ENCODE measurements around the gene DBI. TPM values are rescaled to one million over a fixed set of nuclear protein-coding genes. Genes with fewer than 3 reads are reported as not detected.

The DBI gene
- total and polyA plus RNA-seq, 2 of the 13 experiments (the other 11 are each of a cell fraction or from before 2014, with no cell fraction given) = 330 to 659 TPM

DNA sequence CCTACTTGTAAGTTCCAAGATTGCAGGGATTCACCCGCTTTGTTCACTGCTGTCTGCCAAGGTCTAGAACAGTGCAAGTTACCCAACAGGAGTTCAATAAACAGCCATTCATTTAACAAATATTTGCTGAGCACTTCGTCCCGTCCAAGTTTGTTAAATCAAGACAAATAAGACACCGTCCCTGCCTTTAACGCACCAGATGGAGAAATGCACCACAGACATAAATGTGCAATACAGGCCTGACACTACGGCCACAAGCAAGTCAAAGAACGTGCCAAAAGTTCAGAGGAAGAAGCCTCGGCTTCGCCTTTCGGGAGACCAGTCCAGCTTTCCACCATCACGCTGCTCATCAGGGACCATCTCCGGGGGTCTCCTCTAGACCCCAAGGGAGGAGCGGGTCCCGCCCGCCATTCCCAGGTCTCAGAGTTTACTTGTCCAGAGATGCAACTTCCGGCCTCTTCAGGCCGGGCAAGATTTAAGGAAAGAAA is 572 bp upstream of the DBI start (continued):
- no peak for TF ChIP-seq ZNF839 (CRISPR knock-in tag; IDR thresholded peaks at IDR 0.05; ENCODE audit: borderline replicate concordance)
- TF ChIP-seq, protein P1, sequence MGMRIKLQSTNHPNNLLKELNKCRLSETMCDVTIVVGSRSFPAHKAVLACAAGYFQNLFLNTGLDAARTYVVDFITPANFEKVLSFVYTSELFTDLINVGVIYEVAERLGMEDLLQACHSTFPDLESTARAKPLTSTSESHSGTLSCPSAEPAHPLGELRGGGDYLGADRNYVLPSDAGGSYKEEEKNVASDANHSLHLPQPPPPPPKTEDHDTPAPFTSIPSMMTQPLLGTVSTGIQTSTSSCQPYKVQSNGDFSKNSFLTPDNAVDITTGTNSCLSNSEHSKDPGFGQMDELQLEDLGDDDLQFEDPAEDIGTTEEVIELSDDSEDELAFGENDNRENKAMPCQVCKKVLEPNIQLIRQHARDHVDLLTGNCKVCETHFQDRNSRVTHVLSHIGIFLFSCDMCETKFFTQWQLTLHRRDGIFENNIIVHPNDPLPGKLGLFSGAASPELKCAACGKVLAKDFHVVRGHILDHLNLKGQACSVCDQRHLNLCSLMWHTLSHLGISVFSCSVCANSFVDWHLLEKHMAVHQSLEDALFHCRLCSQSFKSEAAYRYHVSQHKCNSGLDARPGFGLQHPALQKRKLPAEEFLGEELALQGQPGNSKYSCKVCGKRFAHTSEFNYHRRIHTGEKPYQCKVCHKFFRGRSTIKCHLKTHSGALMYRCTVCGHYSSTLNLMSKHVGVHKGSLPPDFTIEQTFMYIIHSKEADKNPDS (CRISPR knock-in tag; IDR thresholded peaks at IDR 0.05) = peak; percentile 42; the same call in 1 of the 2 replicates
- no peak for TF ChIP-seq ZNF816 (CRISPR knock-in tag; IDR thresholded peaks at IDR 0.05; ENCODE audit: borderline replicate concordance)
- TF ChIP-seq, protein P2, sequence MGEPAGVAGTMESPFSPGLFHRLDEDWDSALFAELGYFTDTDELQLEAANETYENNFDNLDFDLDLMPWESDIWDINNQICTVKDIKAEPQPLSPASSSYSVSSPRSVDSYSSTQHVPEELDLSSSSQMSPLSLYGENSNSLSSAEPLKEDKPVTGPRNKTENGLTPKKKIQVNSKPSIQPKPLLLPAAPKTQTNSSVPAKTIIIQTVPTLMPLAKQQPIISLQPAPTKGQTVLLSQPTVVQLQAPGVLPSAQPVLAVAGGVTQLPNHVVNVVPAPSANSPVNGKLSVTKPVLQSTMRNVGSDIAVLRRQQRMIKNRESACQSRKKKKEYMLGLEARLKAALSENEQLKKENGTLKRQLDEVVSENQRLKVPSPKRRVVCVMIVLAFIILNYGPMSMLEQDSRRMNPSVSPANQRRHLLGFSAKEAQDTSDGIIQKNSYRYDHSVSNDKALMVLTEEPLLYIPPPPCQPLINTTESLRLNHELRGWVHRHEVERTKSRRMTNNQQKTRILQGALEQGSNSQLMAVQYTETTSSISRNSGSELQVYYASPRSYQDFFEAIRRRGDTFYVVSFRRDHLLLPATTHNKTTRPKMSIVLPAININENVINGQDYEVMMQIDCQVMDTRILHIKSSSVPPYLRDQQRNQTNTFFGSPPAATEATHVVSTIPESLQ (CRISPR knock-in tag; conservative IDR thresholded peaks at IDR 0.05) = no peak
- no peak for TF ChIP-seq ZNF652 (CRISPR knock-in tag; IDR thresholded peaks at IDR 0.05; ENCODE audit: borderline replicate concordance, low read depth)
- no peak for TF ChIP-seq SRF (IDR thresholded peaks at IDR 0.05; ENCODE audit: low read depth, low read length)
- TF ChIP-seq, protein P3, sequence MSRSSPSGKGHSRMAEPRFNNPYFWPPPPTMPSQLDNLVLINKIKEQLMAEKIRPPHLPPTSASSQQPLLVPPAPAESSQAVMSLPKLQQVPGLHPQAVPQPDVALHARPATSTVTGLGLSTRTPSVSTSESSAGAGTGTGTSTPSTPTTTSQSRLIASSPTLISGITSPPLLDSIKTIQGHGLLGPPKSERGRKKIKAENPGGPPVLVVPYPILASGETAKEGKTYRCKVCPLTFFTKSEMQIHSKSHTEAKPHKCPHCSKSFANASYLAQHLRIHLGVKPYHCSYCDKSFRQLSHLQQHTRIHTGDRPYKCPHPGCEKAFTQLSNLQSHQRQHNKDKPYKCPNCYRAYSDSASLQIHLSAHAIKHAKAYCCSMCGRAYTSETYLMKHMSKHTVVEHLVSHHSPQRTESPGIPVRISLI (CRISPR knock-in tag; IDR thresholded peaks at IDR 0.05; ENCODE audit: borderline replicate concordance) = no peak
- TF ChIP-seq JUNB (CRISPR knock-in tag; IDR thresholded peaks at IDR 0.05; ENCODE audit: borderline replicate concordance) = no peak
- no peak for TF ChIP-seq ZBTB44 (CRISPR knock-in tag; IDR thresholded peaks at IDR 0.05)
- 0 out of 2 replicates have a peak, but pooled peaks have one; percentile 5 for TF ChIP-seq STAG1 (CRISPR knock-in tag; IDR thresholded peaks at IDR 0.05)
- TF ChIP-seq PHF20 (CRISPR knock-in tag; IDR thresholded peaks at IDR 0.05) = no peak
- no peak for TF ChIP-seq ZNF616 (CRISPR knock-in tag; IDR thresholded peaks at IDR 0.05; ENCODE audit: low read depth)
- TF ChIP-seq ZSCAN9 (CRISPR knock-in tag; IDR thresholded peaks at IDR 0.05; ENCODE audit: borderline replicate concordance) = no peak
- no peak for TF ChIP-seq ZNF792 (CRISPR knock-in tag; IDR thresholded peaks at IDR 0.05)
- TF ChIP-seq, protein P4, sequence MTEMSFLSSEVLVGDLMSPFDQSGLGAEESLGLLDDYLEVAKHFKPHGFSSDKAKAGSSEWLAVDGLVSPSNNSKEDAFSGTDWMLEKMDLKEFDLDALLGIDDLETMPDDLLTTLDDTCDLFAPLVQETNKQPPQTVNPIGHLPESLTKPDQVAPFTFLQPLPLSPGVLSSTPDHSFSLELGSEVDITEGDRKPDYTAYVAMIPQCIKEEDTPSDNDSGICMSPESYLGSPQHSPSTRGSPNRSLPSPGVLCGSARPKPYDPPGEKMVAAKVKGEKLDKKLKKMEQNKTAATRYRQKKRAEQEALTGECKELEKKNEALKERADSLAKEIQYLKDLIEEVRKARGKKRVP (CRISPR knock-in tag; IDR thresholded peaks at IDR 0.05) = no peak
- no peak for TF ChIP-seq MAFK (conservative IDR thresholded peaks at IDR 0.05 in 1 of 2, IDR thresholded peaks at IDR 0.05 in 1 of 2; ENCODE audit: low read length in 2 of 2)
- TF ChIP-seq ZNF501 (CRISPR knock-in tag; IDR thresholded peaks at IDR 0.05) = no peak
- TF ChIP-seq ONECUT2 (CRISPR knock-in tag; IDR thresholded peaks at IDR 0.05) = no peak
- TF ChIP-seq, protein P5, sequence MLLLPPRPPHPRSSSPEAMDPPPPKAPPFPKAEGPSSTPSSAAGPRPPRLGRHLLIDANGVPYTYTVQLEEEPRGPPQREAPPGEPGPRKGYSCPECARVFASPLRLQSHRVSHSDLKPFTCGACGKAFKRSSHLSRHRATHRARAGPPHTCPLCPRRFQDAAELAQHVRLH (CRISPR knock-in tag; IDR thresholded peaks at IDR 0.05; ENCODE audit: borderline replicate concordance, low read depth) = no peak
- TF ChIP-seq ZFP36 (IDR thresholded peaks at IDR 0.05; ENCODE audit: borderline replicate concordance, low read depth, low read length, partially characterized antibody) = no peak

Data from HepG2 (cell line).